Ovary (tissue), 9 donors: ENCODE measurements around the gene MME. TPM values are rescaled to one million over a fixed set of nuclear protein-coding genes. Genes with fewer than 3 reads are reported as not detected.

Source experiments
- DNase-seq, 5 donors: peaks; one replicate each; pipeline ENCODE4 v3.0.0-alpha.2; 2019 to 2020
- H3K27ac ChIP-seq, 2 donors: fragments of 200-600 bp; one replicate each; pipeline versions ENCODE4 v1.5.1 to v1.8.0; 2019 to 2022
- H3K27me3 ChIP-seq: fragments of 200-600 bp; one replicate; pipeline ENCODE4 v1.8.0; 2022
- H3K36me3 ChIP-seq: fragments of 200-600 bp; sonication (generic); one replicate; pipeline ENCODE4 v1.5.1; 2019
- H3K4me1 ChIP-seq: one replicate; pipeline ENCODE4 v1.8.1; 2013; ENCODE audit warnings: mild to moderate bottlenecking, moderate library complexity; ENCODE audit not compliant: insufficient read depth
- H3K4me3 ChIP-seq: fragments of 200-600 bp; sonication (generic); one replicate; pipeline ENCODE4 v1.5.1; 2017
- H3K9me3 ChIP-seq, 2 donors: fragments of 200-600 bp in 1 of 2; sonication (generic) in 1 of 2; one replicate each; pipeline versions ENCODE4 v1.5.1 to v1.8.1; 2013 to 2019; ENCODE audit warnings: mild to moderate bottlenecking in 1 of 2, moderate library complexity in 1 of 2
- EP300 ChIP-seq: sonication (generic); formaldehyde crosslinking; IDR thresholded peaks from one replicate; pipeline ENCODE4 v1.6.1; 2017; ENCODE audit warnings: antibody characterized with exemption
- POLR2A ChIP-seq: fragments of 450-650 bp; IDR thresholded peaks from one replicate; pipeline ENCODE4 v1.6.1; 2017; ENCODE audit warnings: antibody characterized with exemption, mild to moderate bottlenecking, moderate library complexity
- WGBS, 3 donors: extraction: QIAGEN DNeasy Blood & Tissue Kit in 1 of 3; methylation state at CpG; one replicate each; pipeline versions ENCODE4 v1.1.5 to v1.1.7; 2013 to 2017; 5-methylcytosine and 5-hydroxymethylcytosine counted together
- intact Hi-C, 4 donors: fragments of 100-400 bp; cut with DNase I; formaldehyde crosslinking; loops; one replicate each; pipeline versions ENCODE4 v1.11.0 to v1.15.1; 2022 to 2023
- polyA plus RNA-seq, 2 donors: library from polyadenylated mRNA; stranded (reverse); fragments of 200-250 nt in 1 of 2; fragments of 350-450 nt in 1 of 2; fragmentation: Illumina TruSeq in 1 of 2; extraction: RNeasy Lipid Tissue Mini Kit (QIAGEN cat#74804) in 1 of 2; gene quantifications; one replicate each; pipeline ENCODE4 v1.2.3, GENCODE V29; 2013 to 2014
- total RNA-seq, 7 donors: library from RNA; depleted of rRNA in 2 of 7; stranded (reverse); fragments of >200 nt in 2 of 7; fragmentation: NEBNext Ultra II Directional in 3 of 7; extraction: Animal tissue kit (Norgen Biotek cat#: 25700) in 3 of 7; gene quantifications; one replicate each; pipeline versions ENCODE4 v1.1.0 to v1.2.4, GENCODE V29; 2016 to 2023
- TF ChIP-seq, protein P1 (sequence below), 3 donors: fragments of 450-650 bp in 2 of 3; fragments of 200-600 bp in 1 of 3; IDR thresholded peaks; one replicate each; pipeline versions ENCODE4 v1.5.1 to v1.8.0; 2016 to 2022; ENCODE audit warnings: antibody characterized with exemption in 3 of 3, mild to moderate bottlenecking in 1 of 3
- donor health status: DM: no; HTN: no; CAD: no; lungs with moderate emphysema.
- donor health status: DM: no; HTN: no; CAD: no.
- donor health status: Bipolar disorder and iron deficiency.
- donor health status: DM: yes; HTN: yes; CAD: no.
- donor health status: DM: no; HTN: no; CAD: no.
- donor health status: DM: yes; HTN: yes; CAD: no.

MME gene
- total and polyA plus RNA-seq, 9 donors = 0.56 to 3.1 (median 1.5) TPM

- Histone ChIP-seq H3K27ac (peak overlapping the region in 1 of 2 donors; percentile 19), H3K9me3 (no peaks in the 10 kb centered on the region), H3K4me3 (no peak overlapping the region), H3K36me3 (no peaks in the 10 kb centered on the region), H3K4me1 (no peaks in the 10 kb centered on the region), H3K27me3 (no peaks in the 10 kb centered on the region)
- DNase-seq = no peak
- TF ChIP-seq, protein P1, sequence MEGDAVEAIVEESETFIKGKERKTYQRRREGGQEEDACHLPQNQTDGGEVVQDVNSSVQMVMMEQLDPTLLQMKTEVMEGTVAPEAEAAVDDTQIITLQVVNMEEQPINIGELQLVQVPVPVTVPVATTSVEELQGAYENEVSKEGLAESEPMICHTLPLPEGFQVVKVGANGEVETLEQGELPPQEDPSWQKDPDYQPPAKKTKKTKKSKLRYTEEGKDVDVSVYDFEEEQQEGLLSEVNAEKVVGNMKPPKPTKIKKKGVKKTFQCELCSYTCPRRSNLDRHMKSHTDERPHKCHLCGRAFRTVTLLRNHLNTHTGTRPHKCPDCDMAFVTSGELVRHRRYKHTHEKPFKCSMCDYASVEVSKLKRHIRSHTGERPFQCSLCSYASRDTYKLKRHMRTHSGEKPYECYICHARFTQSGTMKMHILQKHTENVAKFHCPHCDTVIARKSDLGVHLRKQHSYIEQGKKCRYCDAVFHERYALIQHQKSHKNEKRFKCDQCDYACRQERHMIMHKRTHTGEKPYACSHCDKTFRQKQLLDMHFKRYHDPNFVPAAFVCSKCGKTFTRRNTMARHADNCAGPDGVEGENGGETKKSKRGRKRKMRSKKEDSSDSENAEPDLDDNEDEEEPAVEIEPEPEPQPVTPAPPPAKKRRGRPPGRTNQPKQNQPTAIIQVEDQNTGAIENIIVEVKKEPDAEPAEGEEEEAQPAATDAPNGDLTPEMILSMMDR (IDR thresholded peaks at IDR 0.05) = no peak
- TF ChIP-seq EP300 (no peak), POLR2A (no peak)
- intact Hi-C loops = no loop called here
- 53 to 71% (median 55%) methylated on average over 1 of the region's 1 CpG for WGBS, 3 donors
Measured at GRCh38 chr3:155184011-155184410, 103.9 kb downstream of the MME start.

- TF ChIP-seq EP300 = no peak
- TF ChIP-seq POLR2A = no peak
- TF ChIP-seq, protein P1 (IDR thresholded peaks at IDR 0.05) = no peak
- Histone ChIP-seq H3K27me3 (no peaks in the 10 kb centered on the region), H3K4me3 (no peak overlapping the region), H3K4me1 (no peaks in the 10 kb centered on the region), H3K27ac (no peak overlapping the region), H3K9me3 (no peaks in the 10 kb centered on the region), H3K36me3 (no peaks in the 10 kb centered on the region)
- intact Hi-C loops = no loop called here
- no peak for DNase-seq
- WGBS, 3 donors = 87 to 96% (median 91%) methylated on average over 2 of the region's 2 CpGs
Measured at GRCh38 chr3:155185631-155186071, 105.5 kb downstream of the MME start.

GRCh38 chr3:155188031-155188430 is 107.9 kb downstream of the MME start:
- Histone ChIP-seq H3K27me3 (no peaks in the 10 kb centered on the region), H3K27ac (no peak overlapping the region), H3K9me3 (no peaks in the 10 kb centered on the region), H3K4me3 (no peak overlapping the region), H3K36me3 (no peaks in the 10 kb centered on the region), H3K4me1 (no peaks in the 10 kb centered on the region)
- intact Hi-C loops = no loop called here
- no peak for DNase-seq
- no peak for TF ChIP-seq POLR2A
- TF ChIP-seq EP300 = no peak
- TF ChIP-seq, protein P1 (IDR thresholded peaks at IDR 0.05) = no peak
- 66 to 74% (median 70%) methylated on average over 2 of the region's 2 CpGs for WGBS, 3 donors

DNA sequence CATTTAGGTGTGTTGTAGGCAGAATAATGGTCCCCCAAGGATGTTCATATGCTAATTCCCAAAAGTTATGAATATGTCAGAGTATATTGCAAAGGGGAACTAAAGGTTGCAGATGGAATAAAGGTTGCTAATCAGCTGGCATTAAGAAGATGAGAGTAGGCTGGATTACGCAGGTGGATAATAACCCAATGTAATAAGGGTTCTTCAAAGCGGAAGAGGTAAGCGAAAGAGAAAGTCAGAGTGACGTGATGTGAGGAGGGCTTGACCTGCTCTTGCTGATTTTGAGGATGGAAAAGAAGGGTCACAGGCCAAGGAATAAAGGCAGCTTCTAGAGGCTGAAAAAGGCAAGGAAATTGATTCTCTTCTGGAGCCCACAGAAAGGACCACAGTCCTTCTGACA is 109.4 kb downstream of the MME start:
- 94 to 96% (median 95%) methylated on average over 4 of the region's 4 CpGs for WGBS, 3 donors
- TF ChIP-seq POLR2A = no peak
- TF ChIP-seq, protein P1 (IDR thresholded peaks at IDR 0.05) = no peak
- no peak for TF ChIP-seq EP300
- no peaks in the 10 kb centered on the region for H3K36me3 ChIP-seq
- DNase-seq = no peak
- no peaks in the 10 kb centered on the region for H3K4me1 ChIP-seq
- intact Hi-C loops = no loop called here
- H3K27me3 ChIP-seq = no peaks in the 10 kb centered on the region
- H3K4me3 ChIP-seq = no peak overlapping the region
- H3K27ac ChIP-seq = no peak overlapping the region
- H3K9me3 ChIP-seq = no peaks in the 10 kb centered on the region
